GM18951 (cell line): Measurements from ENCODE around the gene ABCA1.
"Not testable (repeated sequence)": the region's sequence is repeated elsewhere in the genome, so short reads cannot be mapped to it uniquely, and the experiment has no call there.

Experiments
- POLR2A ChIP-seq: IDR thresholded peaks from 4 replicates; pipeline ENCODE4 v1.6.1; 2011; ENCODE audit warnings: mild to moderate bottlenecking; ENCODE audit not compliant: insufficient read length, insufficient read depth; ENCODE audit errors: extremely low read depth
- in situ Hi-C: fragments of 300-500 bp; cut with MboI; formaldehyde crosslinking; loops from one replicate; pipeline ENCODE4 v1.12.0; 2022; ENCODE audit warnings: low sequenced_read_pairs, mixed read lengths, inconsistent platforms; ENCODE audit not compliant: unreplicated experiment

Gene ABCA1

DNA sequence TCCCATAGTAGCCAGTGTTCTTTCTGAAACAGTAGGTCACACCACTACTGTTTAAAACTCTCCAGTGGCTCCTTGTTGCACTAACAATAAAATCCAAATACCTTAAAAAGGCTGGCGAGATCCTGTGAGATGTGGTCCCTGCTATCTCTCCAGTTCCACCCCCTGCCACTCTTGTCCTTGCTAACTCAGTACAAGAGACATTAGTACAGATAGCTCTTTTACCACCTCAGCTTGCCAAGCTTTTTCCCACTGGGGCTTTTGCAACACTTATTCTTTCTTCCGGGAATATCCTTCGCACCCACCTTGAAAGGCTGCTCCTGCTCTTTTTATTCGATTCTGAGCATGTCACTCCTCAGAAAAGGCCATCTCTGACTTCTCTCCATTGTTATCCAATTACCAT lies 149.2 kb downstream of the ABCA1 start:
- in situ Hi-C loops, result loop anchor here (25.0 kb wide), 1 partner anchor 633 kb away; no protein-coding TSS in a partner anchor
- TF ChIP-seq POLR2A, result no peak

DNA sequence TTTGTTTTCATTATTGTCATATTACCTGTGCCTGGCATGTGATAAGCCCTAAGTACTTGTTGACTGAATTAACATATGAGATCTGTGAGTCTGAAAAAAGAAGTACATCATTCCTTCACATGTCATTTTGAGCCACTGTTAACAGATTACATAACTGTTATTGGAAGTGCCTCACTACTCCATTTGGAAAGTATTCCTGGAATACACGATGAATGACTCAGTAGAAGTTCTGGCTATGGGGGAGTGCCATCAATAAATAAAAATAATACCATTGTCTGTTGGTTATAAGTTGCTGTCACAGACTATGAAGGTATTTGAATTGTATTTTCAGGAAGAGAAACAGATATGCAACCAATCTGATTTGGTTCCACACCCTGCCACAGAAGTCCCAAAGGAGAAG lies 151.2 kb downstream of the ABCA1 start:
- in situ Hi-C loops, result loop anchor here (25.0 kb wide), 1 partner anchor 636 kb away; no protein-coding TSS in a partner anchor
- no peak for TF ChIP-seq POLR2A

DNA sequence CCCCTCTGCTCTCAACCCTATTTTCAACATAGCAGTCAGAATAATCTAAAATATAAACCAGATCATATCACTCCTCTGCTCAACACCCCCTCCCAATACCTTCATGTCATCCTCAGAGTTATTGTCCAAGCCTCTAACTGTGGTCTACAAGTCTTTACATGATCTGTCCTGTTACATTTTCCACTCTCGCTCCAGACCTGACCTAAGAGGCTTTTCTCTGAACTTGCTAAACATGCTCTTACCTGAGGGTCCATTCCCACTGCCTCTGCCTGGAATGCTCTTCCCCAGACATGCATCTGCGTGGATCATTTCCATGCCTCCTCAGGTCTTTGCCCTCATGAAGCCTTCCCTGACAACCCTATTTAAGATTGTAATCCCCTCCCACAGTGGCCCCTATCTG lies 152.0 kb downstream of the ABCA1 start:
- no peak for TF ChIP-seq POLR2A
- in situ Hi-C loops, result loop anchor here (25.0 kb wide), 1 partner anchor 636 kb away; no protein-coding TSS in a partner anchor

DNA sequence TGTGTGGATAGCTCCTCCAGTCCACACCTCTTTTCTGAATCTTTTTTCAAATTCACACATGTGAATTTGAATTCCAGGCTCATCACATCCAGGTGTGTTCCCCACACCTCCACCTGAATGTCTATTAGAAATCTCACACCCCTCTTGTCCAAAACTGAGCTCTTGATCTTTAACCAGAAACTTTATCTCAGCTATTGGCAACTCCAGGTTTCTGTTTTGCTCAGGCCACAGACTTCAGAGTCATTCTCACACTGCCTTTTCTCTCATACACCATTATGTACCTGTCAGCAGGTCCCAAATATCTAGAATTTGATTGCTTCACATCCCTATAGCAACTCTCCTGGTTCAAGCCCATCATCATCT lies 152.4 kb downstream of the ABCA1 start:
- TF ChIP-seq POLR2A, result no peak
- in situ Hi-C loops, result loop anchor here (25.0 kb wide), 1 partner anchor 637 kb away; no protein-coding TSS in a partner anchor

DNA sequence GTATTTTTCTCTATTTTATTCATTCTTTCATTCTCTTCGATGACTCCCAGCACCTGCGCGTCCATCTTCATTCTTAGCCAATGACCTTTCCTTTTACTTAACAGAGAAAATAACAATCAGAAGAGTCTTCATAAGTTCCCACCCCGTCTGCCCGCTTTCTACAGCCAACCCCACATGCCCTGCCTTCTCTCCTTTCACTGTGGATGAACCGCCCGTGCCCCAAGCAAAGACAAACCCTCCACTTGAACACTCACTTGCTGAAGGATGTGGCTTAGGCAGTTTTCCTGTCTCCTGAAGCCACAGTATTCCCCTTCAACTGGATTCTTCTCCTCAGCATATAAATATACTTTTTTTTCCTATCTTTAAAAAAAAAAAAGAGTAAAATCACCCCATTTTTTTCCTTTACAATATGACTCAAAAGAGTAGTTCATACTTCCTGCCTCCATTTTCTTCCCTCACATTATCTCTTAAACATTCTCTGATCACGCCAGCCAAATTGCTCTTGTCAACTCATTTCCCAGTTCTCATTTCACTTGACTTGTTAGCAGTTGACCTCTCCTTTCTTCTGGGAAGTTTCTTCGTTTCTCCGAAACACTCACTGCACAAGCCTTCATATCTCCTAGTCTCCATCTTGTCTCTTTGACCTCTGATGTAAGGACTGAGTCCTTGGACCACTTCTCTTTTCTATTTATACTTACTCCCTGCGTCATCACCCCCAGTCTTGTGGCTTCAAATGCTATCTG lies 153.0 kb downstream of the ABCA1 start:
- in situ Hi-C loops, result loop anchor here (25.0 kb wide), 1 partner anchor 637 kb away; no protein-coding TSS in a partner anchor
- TF ChIP-seq POLR2A, result no peak

DNA sequence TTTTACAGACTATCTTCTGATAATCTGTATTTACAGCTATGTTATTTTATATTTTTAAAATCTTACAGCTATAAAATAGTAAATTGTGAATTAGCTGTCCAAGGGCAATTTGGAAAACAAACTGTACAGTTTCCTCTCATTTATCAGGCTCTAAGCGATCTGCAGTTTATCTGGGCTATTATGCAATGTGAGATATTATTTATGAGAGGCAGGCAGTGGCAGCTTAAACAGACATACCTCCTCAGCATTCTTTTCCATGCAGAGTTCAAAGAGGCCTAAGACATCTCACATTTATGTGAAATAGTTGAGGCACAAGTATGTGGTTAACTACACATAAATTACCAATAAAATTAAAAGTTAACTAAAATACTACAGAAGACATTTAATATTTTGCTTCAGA lies 153.8 kb downstream of the ABCA1 start:
- in situ Hi-C loops, result no loop called here
- no peak for TF ChIP-seq POLR2A

DNA sequence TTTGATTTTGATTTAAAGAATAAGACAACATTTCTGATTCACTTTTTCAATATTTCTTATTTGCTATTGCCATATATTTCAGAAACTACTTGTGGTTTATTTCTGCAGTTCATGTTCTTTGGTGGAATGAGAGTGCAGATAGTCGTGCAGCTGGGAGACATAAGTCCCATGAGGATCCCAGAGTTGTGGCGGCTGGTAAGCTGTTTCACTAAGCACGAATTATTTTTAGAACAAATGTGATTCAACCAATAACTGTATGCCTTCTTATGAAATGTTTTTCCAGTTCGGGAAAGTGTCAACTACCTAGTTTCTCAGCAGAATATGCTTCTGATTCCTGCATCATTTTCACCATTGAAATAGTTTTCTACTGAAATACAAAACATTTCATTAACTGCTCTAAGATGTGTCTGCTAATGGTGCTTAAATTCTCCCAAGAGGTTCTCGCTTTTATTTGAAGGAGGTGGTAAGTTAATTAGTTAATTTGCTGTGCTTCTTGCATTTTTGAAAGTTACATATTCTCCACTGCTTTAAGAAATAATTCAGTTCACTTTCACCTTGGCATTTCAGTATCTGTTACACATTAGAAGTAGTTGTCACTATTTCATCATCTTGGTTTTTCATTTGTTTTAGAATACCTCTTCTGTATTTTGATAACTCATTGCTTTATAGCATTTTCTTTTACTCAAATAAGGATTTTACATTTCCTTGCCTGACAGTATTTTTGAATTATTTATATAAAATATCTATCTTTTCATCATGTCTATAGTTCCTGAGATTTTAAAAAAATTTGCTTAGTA lies 155.0 kb downstream of the ABCA1 start:
- in situ Hi-C loops, result no loop called here

DNA sequence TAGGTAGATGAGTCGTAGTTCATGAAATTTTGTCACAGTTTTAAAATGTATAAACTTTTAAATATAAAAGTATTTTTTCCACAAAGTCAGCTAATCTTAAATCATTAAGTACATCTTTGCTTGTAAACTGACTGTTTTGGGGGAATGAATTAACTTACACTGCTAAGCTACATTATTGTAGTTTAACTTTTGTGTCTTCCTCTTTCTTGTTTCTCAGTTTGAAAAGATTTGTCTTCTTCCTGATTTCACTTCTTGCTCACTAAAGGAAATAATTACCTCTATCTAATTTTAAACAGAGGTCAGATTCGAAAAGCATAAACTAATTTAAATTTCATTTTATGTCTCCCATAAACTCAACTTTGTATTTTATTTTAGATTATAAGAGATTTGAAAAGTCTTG lies 158.3 kb downstream of the ABCA1 start:
- no peak for TF ChIP-seq POLR2A
- in situ Hi-C loops, result no loop called here

More for the DNA sequence above, 155.0 kb downstream of the ABCA1 start:
- no peak for TF ChIP-seq POLR2A

DNA sequence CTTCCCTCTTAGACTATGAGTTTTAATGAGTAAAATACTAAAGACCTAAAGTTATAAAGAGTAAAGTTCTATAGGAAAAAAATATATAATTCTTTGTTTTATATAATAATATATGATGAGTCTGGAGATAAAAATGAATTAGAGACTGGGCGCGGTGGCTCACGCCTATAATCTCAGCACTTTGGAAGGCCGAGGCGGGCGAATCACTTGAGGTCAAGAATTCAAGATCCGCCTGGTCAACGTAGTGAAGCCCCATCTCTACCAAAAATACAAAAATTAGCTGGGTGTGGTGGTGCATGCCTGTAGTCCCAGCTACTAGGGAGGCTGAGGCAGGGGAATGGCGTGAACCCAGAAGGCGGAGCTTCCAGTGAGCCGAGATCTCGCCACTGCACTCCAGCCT lies 158.9 kb downstream of the ABCA1 start:
- in situ Hi-C loops, result not testable (repeated sequence)

DNA sequence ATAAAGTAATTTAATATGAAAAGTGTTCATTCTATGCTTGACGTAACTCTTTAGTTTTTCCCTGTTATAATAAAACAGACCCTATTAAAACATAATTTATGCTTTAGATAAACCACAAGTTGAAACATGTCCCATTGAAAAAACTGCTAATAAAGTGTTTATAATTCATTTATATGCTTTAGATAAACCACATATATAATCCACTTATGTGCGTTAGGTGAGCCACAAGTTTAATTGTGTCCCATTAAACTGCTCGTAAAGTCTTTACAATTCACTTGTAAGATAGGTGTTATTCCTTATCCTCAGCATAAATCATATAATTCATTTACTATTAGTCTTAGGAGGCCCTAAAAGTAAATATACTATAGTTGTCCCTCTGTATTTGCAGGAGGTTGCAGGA lies 160.4 kb downstream of the ABCA1 start:
- no peak for TF ChIP-seq POLR2A
- in situ Hi-C loops, result no loop called here

DNA sequence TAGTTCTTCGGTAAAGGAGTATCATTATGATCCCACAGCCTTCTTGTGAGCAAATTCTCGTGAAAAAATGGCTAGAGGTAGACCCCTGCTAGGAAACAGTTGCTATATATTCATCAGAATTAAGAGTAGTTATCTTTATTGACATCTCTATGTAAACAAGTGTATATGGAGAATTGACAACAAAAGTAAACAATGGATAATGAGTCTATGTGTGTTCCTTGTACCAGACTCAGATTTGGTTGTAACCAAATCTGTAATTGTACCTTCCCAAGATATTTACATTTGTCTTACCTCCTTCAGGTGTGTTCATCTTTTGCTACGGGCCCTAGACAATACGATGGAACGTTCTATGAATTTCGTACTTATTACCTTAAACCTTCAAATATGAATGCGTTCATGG lies 161.9 kb downstream of the ABCA1 start:
- in situ Hi-C loops, result no loop called here
- TF ChIP-seq POLR2A, result no peak

DNA sequence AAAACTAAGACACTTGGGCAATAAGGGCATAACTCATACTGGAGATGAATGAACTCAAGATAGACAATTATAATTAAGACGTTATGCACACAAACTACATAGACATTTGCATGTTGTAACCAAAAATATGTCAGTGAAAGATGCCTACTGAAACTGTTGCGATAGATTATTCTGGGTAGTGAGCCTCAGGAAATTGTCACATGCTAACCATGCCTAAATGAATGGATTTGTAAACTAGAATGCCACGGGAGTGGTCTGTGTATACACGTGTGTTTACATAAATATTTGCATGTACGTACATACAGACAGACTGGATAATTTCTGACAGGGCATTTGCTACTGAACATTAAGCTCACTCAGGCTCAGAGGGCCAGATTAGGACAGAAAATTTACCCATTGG lies 162.8 kb downstream of the ABCA1 start:
- TF ChIP-seq POLR2A, result no peak
- in situ Hi-C loops, result no loop called here

DNA sequence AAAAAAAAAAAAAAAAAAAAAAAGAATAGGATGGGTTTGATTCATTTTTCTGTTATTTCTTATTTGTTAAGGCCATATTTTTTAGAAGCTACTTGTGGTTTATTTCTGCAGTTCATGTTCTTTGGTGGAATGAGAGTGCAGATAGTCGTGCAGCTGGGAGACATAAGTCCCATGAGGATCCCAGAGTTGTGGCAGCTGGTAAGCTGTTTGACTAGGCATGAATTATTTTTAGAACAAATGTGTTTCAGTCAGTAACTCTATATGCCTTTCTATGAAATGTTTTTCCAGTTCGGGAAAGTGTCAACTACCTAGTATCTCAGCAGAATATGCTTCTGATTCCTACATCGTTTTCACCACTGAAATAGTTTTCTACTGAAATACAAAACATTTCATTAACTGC lies 169.0 kb downstream of the ABCA1 start:
- no peak for TF ChIP-seq POLR2A
- in situ Hi-C loops, result no loop called here

DNA sequence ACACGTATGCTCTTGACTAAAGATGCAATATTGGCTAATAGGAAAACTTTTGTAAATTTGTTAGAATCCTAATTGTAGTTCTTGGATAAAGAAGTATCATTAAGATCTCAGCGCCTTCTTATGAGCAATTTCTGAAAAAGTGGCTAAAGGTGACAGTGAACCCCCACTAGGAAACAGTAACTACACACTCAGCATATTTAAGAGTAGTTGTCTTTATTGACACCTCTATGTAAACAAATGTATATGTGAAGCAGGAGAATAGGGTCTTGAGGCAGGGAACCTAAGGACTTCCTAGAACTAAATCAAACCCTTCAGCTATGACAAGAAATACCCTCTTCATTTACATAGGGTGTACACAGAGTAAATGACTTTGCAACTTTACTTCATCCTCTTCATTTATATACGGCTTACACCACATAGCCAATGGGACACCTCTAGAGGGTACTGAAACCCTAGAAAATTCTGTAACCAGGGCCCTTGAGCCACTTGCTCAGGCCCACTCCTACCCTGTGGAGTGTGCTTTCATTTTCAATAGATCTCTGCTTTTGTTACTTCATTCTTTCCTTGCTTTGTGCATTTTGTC lies 177.7 kb downstream of the ABCA1 start:
- in situ Hi-C loops, result no loop called here
- no peak for TF ChIP-seq POLR2A
